H1 (cell line): ENCODE data around the gene ZFAND3. TPM values are rescaled to one million over a fixed set of nuclear protein-coding genes. Genes with fewer than 3 reads are reported as not detected.

Experiments used
- ASH2L ChIP-seq: fragments of 200-600, 300-600 bp; sonication (generic); IDR thresholded peaks from one replicate; pipeline ENCODE4 v1.7.1; 2017; ENCODE audit warnings: low read length
- BRCA1 ChIP-seq: IDR thresholded peaks from 2 replicates; pipeline ENCODE4 v1.6.1; 2012; ENCODE audit warnings: low read depth, low read length, improper control_type of control experiment
- NRF1 ChIP-seq: IDR thresholded peaks from 2 replicates; pipeline ENCODE4 v1.6.1; 2011; ENCODE audit warnings: mild to moderate bottlenecking, low read depth, low read length, improper control_type of control experiment
- POLR2AphosphoS5 ChIP-seq: IDR thresholded peaks from 2 replicates; pipeline ENCODE4 v1.6.1; 2011; ENCODE audit warnings: low read depth, low read length
- POU5F1 ChIP-seq: IDR thresholded peaks from 2 replicates; pipeline ENCODE4 v1.6.1; 2011; ENCODE audit warnings: low read depth, mild to moderate bottlenecking, low read length, moderate library complexity
- RNF2 ChIP-seq: fragments of 200-900, 300-1000 bp; sonication (generic); IDR thresholded peaks from 2 replicates; pipeline ENCODE4 v1.7.1; 2016; ENCODE audit warnings: borderline replicate concordance, low read depth, mild to moderate bottlenecking, antibody characterized with exemption, low read length; ENCODE audit not compliant: poor library complexity, severe bottlenecking; ENCODE audit errors: missing control alignments
- RXRA ChIP-seq: IDR thresholded peaks from 2 replicates; pipeline ENCODE4 v1.6.1; 2011; ENCODE audit warnings: low read depth, mild to moderate bottlenecking, low read length, moderate library complexity; ENCODE audit not compliant: insufficient read depth
- YY1 ChIP-seq: IDR thresholded peaks from 2 replicates; pipeline ENCODE4 v1.6.1; 2011; ENCODE audit warnings: low read depth, mild to moderate bottlenecking, low read length
- polyA plus RNA-seq, 7 experiments: library from polyadenylated mRNA; depleted of rRNA in 3 of 7; stranded (reverse) in 5 of 7; unstranded in 2 of 7; fragments of >200 nt in 5 of 7; fragments of 200-250 nt in 2 of 7; gene quantifications; 1 replicate in 5 of 7; 2 replicates in 1 of 7; 4 replicates in 1 of 7; pipeline versions ENCODE4 v1.2.1 to v1.2.3, GENCODE V29; 2011 to 2013; ENCODE audit warnings: missing spikeins in 2 of 7, mixed read lengths in 2 of 7
- total RNA-seq: library from RNA; stranded (reverse); fragmentation: NEBNext Ultra II Directional; extraction: Animal tissue kit (Norgen Biotek cat#: 25700); gene quantifications from 2 replicates; pipeline ENCODE4 v1.2.1, GENCODE V29; 2021
- TF ChIP-seq, protein P1 (sequence below): IDR thresholded peaks from 2 replicates; pipeline ENCODE4 v1.6.1; 2011; ENCODE audit warnings: low read depth, mild to moderate bottlenecking, low read length; ENCODE audit not compliant: insufficient read depth

ZFAND3 gene
- total and polyA plus RNA-seq, 2 of the 8 experiments (the other 6 are each of a cell fraction or from before 2014, with no cell fraction given): 13.0 to 51.3 TPM

DNA sequence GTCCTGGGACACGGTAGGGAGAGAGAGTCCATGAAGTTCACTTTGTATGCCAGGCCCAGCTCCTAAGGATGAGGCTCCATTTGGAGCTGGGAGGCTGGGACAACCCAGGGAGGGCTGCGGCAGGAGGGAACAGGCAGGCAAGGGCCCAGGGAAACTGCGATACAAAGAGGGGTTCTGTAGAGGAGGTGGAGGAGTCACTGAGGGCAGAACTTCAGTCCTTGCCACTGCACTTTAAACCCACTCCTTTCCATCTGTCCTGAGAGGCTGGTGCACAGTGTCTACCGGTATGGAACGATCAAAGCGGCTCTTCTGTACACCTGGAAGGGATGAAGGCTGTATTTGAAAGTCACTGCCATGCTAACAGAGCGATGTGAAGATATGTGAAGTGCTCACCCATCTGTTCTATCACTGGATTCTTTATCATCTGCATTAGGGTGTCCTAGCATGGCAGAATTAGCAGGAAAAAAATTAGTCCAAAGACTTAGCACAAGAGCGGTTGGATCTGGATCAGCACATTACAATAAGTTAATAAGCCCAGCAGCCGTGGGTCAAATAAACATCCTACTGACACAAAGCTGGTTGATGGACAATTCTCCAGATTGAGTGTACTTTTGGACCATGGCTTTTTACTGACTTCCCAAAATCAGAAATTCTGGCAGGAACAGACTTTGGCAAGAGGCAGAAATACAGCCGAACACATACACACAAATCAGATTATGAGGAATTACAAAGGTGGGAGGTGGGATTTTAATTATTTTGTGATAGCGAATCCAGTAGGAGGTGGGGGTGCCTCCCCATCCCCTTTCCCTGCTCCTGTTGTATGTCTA lies 20.9 kb upstream of the ZFAND3 start (continued):
- no peak for TF ChIP-seq POLR2AphosphoS5
- TF ChIP-seq RXRA: no peak
- no peak for TF ChIP-seq POU5F1
- no peak for TF ChIP-seq RNF2
- TF ChIP-seq YY1: no peak
- TF ChIP-seq BRCA1: no peak
- no peak for TF ChIP-seq NRF1
- no peak for TF ChIP-seq ASH2L
- TF ChIP-seq, protein P1, sequence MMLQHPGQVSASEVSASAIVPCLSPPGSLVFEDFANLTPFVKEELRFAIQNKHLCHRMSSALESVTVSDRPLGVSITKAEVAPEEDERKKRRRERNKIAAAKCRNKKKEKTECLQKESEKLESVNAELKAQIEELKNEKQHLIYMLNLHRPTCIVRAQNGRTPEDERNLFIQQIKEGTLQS: no peak
